ENCODE results near the gene PIAS1.
"Not testable (repeated sequence)": the region's sequence is repeated elsewhere in the genome, so short reads cannot be mapped to it uniquely, and the experiment has no call there.

The PIAS1 gene

DNA sequence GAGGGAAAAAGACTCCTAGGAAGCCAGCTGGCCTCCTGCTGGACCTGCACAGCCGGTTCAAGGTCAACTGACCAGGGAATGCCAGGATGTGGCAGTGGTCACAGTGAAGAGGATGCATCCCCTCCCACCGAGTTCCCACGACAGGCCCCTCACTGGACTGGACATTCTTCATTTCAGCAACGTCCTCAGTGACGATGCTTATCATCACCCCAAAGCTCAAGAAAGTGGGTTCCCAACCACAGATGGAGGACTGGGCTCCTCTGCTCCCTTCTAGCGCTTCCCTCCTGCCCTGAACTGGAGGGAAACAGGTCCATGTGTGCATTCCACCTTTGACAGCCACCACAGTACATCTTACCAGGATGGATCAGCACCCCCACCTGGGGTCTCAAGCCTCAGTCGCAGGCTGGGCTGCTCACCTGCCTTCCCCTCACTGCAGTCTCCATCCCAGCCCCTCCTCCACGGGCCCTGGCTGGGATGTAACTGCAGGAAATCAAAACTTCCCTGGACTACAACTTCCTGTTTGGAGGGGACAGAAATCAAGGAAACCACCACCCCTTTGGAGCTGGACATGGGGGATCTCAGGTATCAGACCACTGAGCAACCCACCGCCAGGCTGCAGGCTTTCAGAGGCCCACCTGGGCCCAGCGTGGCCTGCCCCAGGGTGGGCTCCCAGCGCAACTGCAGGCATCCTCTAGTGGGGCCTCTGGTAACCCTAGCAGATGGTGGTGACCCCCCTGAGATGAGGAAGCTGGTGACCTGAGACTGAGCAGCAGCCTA lies 143.7 kb downstream of the PIAS1 start:
- no peak overlapping the region for H3K27ac ChIP-seq
- no peak for DNase-seq (ENCODE audit: low read depth, low spot score)

- DNase-seq (ENCODE audit: low read depth, low spot score) = no peak
- no peak overlapping the region for H3K27ac ChIP-seq
Measured at GRCh38 chr15:68199340-68199739, 145.2 kb downstream of the PIAS1 start.

DNA sequence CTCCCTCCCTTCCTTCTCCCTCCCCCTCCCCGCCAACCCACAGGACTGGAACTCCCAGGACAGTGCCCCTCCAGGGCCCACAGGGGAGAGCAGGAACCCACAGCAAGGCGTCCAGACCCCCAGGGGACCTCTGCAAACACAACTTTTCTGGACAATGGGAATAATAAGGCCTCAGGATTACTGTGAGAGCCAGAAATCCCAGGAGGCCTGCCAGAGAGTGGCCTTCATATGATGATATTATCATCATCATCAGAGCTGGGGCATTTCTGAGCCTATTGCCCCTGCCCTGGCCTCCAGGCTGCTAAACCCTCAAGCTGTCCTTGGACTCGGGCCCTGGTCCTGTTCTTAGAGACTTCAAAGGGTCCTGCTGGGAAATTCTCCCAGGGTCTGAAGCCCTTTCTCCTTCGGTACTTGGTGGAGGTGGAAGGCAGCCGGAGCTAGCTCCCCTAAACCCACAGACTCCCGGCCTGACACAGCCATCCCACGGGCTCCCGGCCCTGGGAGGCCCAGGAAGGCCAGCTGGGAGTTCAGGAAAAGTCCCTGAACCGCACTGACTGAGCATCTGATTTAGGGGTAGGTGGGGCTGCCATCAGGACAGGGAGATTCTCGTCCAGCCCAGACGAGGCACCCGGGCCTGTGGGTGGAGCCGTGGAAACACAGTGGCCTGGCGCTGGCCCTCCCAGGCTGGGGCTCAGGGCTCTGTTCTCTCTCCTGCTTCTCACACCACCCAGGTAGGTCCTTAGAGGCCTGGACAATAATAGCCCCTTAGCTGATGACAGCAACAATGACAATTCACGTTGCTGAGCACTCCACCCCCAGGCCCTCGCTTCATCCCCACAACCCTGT lies 146.1 kb downstream of the PIAS1 start:
- no peak overlapping the region for H3K27ac ChIP-seq
- DNase-seq (ENCODE audit: low read depth, low spot score) = no peak

DNA sequence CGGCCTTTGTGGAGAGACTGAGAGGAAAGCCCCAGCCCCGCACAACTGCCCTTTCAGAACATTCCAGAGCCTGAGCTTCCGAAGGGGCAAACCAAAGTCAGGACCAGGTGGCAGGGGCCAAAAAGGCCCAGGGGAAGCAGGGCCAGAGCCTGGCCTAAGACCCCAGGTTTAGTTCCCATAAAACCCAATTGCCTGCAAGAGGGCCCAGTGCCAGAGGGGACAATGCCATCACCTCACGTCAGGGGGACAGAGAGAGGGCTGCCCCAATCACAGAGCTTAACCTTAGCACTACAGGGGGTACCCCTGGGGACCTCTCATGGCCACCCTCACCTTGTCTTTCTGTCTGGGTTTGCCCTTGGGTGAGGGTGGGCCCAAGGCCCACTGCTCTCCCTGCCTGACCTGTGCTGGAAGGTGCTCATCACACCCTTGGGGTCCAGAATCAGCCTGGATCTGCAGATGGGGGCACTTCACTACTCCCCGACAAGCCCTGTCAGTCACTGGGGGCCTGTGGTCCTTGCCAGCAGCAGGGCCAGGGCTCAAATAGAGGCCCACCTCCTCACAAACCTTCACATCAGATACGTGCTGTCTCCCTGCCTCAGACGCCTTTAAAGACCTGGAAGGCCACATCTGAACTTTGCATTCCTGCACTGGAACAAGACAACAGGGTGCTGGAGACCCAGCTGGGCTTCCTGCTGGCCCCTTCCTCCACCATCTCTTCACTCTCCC lies 147.2 kb downstream of the PIAS1 start:
- no peak for DNase-seq (ENCODE audit: low read depth, low spot score)
- no peak overlapping the region for H3K27ac ChIP-seq

- no peak overlapping the region for H3K27ac ChIP-seq
- DNase-seq (ENCODE audit: low read depth, low spot score) = no peak
Measured at GRCh38 chr15:68201879-68202261, 147.8 kb downstream of the PIAS1 start.

- H3K27ac ChIP-seq; DNase-seq (ENCODE audit: low read depth, low spot score): not testable (repeated sequence)
Measured at GRCh38 chr15:68202994-68203393, 148.9 kb downstream of the PIAS1 start.

- no peak overlapping the region for H3K27ac ChIP-seq
- no peak for DNase-seq (ENCODE audit: low read depth, low spot score)
Measured at GRCh38 chr15:68203486-68203885, 149.4 kb downstream of the PIAS1 start.

DNA sequence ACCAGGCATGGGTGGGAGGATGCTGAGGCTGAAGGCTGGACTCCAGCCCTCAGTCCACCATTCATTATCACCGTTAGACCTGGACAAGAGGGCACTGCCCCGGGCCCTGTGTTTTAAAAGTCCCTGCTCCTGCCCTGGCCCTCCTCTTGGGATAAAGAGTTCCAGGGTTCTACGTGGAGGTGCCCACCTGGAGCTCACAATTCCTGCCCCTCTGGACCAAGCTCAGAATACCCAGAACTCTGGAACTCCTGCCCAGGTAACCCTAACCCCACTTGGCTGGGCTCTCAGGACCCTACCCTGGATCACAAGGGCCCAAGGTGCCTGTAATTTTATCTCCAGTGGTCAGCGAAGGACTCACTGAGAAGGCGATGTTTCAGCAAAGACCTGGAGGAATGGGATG lies 149.8 kb downstream of the PIAS1 start:
- no peak for DNase-seq (ENCODE audit: low read depth, low spot score)
- no peak overlapping the region for H3K27ac ChIP-seq

GRCh38 chr15:68204361-68204760 lies 150.2 kb downstream of the PIAS1 start:
- H3K27ac ChIP-seq = no peak overlapping the region
- no peak for DNase-seq (ENCODE audit: low read depth, low spot score)

GRCh38 chr15:68204776-68205557 lies 150.9 kb downstream of the PIAS1 start, which contains the start of gene CALML4:
CALML4 (minus strand) TSS chr15:68205332; CDS start chr15:68205247, 85 bp downstream.
- no peak for DNase-seq (ENCODE audit: low read depth, low spot score)
- no peak within 1 kb of the TSS for H3K27ac ChIP-seq

DNA sequence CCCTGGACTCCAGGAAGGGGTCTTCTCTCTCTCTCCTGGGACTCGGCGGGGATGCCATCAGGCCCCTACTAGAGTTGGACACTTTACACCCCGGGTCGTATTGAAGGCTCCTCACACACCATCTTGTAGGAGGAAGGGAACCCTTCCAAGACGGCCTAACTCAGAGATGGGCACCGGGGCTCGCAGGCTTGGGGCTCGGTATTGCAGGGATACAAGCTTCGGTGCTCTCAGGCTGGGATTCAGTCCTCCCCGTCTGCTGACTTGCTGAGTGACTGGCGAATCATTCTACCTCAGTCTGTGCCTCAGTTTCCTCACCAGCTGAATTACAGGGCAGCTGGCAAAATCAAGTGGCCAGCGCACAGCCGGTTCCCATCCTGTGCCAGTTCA lies 151.4 kb downstream of the PIAS1 start:
- no peak for DNase-seq (ENCODE audit: low read depth, low spot score)
- no peak overlapping the region for H3K27ac ChIP-seq

DNA sequence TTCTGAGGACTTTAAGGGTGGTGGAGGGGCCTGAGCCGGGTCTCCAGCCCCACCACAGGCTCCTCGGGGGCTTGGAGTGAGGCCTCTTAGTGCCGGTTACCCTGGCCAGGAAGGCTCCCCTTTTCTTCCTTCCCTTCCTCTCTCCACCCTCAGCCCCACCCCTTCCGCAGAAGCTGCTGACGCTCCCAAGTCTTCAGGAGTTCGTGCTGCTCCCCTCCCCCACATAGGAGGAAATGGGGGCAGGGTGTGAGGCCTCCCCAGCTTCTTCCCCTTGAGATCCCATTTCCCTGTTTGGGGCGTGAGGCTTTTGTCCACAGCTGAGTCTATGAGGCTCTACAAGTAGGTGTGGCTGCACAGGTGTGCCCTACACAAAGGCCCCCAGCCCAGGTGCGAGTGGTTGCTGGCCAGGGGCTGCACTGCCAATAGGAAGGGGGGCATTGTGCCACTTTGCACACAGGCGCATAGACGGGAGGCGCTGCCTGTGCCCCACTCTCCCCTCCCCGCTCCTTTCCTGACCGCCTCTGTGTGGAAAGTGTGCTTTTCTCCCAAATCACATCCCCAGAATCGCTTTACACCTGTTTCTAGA lies 151.9 kb downstream of the PIAS1 start:
- no peak for DNase-seq (ENCODE audit: low read depth, low spot score)
- H3K27ac ChIP-seq = no peak overlapping the region

- DNase-seq (ENCODE audit: low read depth, low spot score) = no peak
- H3K27ac ChIP-seq = no peak overlapping the region
Measured at GRCh38 chr15:68206711-68207151, 152.6 kb downstream of the PIAS1 start.

GRCh38 chr15:68207176-68207935 lies 153.2 kb downstream of the PIAS1 start:
- no peak overlapping the region for H3K27ac ChIP-seq
- no peak for DNase-seq (ENCODE audit: low read depth, low spot score)

DNA sequence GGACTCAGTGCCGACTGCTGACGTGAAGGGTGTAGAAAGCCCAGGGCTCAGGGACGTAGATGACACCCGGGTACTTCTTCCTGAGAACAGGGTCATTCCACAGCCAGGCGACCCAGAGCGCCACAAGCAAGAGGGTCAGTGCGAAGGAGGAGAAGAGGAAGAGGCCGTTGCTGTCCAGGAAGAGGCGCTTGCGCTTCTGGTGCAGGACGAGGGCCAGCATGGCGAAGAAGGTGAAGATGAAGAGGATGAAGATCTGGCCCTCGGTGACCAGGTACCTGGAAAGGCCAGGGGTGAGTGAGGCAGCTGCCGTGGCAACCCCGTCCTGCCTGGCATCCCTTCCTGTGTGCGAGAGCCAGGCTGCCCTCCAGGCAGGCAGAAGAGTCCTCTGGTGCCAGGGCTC lies 154.0 kb downstream of the PIAS1 start:
- no peak overlapping the region for H3K27ac ChIP-seq
- DNase-seq (ENCODE audit: low read depth, low spot score) = no peak

DNA sequence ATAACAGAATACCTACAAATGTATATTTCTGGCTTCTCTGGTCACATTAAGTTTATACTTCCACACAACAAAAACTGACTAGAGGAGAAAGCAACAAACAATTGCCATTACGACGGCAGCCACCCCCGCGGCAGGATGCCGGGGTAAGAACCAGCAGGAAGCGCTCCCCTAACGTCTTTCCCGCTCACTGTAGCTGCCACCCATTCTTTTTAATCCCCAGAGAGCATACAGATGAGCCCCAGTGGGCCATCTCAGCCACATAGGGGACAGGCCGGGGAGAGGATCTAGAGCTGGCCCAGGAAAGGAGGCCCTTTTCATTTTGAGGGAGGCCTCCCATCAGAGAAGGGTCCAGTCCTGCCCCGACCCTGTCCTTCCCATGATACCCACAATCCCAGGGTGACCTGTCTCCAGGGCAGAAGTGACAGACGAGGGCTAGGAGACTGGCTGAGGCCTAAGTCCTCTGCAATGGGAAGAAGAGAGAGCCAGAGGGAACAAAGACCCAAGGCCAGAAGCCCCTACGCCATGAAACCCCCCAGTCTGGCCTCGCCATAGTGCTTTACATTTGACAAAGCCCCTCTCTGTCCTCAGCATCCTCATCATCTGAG lies 154.6 kb downstream of the PIAS1 start:
- H3K27ac ChIP-seq = no peak overlapping the region
- DNase-seq (ENCODE audit: low read depth, low spot score) = no peak

DNA sequence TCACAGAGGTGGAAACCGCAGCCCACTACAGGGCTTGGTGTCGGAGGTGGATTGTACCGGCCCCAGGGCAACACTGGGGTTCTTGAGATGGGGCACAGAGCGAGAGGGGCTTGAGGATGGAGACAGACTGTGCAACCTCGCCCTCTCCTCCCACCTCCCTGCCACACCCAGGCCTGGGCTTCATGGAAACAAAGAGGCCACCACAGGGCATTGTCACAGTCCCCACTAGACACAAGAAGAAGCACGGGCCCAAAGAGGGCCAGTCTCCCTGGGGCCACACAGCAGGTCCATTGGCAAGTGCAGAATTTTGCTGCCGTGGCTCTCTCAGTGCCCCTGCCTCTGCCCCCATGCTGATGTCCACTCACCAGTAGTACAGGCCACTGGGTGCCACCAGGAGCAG lies 155.2 kb downstream of the PIAS1 start:
- no peak for DNase-seq (ENCODE audit: low read depth, low spot score)
- no peak overlapping the region for H3K27ac ChIP-seq

- DNase-seq (ENCODE audit: low read depth, low spot score) = no peak
- no peak overlapping the region for H3K27ac ChIP-seq
Measured at GRCh38 chr15:68209735-68210408, 155.8 kb downstream of the PIAS1 start.
